Renal pelvis (tissue), 4 donors: ENCODE measurements around the gene CINP. TPM values are rescaled to one million over a fixed set of nuclear protein-coding genes. Genes with fewer than 3 reads are reported as not detected.
"Not testable (repeated sequence)": the region's sequence is repeated elsewhere in the genome, so short reads cannot be mapped to it uniquely, and the experiment has no call there.

ENCODE experiments used
- DNase-seq: peaks from one replicate; pipeline ENCODE4 v3.0.0-alpha.2; 2013
- polyA plus RNA-seq, 3 donors: library from polyadenylated mRNA; unstranded; fragments of 120-200 nt; gene quantifications; one replicate each; pipeline ENCODE4 v1.2.1, GENCODE V29; 2013; ENCODE audit not compliant: insufficient read length in 3 of 3

Gene CINP
- polyA plus RNA-seq, 3 donors = 34.1 to 36.0 (median 34.6) TPM

DNA sequence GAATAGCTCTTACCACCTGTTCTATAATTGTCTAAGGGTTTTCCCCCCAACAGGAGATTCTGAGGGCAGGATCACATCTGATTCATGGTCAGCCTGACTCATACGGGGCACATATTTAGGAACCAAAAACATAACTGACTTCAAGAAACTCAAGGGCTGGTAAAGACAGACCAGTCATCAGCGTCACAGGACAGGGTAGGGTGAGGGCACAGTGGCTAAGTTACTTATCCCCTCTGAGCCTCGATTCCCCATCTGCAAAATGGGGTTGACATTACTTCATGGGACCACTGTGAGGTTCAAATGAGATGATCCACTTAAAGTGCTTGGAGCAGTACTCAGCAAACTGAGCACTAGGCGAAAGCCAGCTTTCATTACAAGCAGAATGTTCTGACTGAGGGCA is 606 bp downstream of the CINP start:
- peak; percentile 7 for DNase-seq

DNA sequence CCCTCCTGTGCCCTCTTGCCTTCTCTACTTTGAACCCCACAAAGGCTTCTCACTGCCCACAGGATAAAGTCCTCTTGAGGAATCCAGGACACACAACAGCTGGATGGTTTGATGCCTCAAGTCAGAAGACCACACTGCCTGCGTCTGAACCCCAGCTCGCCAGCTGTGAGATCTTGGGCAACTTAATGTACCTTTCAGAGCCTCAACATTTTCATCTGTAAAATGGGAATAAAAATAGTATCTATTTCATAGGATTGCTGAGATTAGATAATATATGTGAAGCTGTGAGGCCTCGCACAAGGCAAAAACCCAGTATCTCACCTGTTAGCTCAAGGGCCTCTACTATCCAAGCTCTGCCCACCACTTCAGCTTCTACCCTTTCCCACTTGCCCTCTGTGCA is 2.3 kb downstream of the CINP start:
- DNase-seq = no peak

DNA sequence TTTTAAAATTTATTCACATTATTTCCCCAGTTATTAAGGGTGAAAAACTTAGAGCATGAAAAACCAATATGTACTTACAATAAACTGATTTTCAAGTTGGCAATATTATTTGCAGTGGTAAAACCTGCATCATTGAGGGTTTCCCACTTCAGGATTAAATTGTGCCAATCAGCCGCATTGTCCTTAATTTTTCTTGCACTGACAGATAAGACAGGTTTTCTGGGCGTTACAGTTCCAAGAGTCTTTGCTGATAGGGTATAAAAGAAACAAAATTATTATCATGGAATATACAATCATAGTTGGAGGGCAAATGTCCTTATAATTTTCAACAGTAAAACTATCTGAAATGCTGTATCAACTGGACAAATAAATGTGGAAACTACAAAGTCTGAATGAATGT is 3.3 kb downstream of the CINP start:
- no peak for DNase-seq

DNA sequence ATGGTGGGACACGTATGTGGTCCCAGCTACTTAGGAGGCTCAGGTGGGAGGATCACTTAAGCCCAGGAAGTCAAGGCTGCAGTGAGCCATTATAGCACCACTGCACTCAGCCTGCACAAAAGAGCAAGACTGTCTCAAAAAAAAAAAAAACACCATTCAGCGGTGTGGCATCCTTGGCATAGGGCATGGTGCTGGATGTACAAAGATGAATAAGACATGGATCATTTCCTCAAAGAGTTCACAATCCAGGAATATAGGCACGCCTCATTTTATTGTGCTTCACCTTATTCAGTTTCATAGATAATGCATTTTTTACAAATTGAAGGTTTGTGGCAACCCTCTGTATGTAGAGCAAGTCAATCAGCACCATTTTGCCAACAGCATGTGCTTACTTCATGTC is 6.4 kb downstream of the CINP start:
- DNase-seq = no peak

DNA sequence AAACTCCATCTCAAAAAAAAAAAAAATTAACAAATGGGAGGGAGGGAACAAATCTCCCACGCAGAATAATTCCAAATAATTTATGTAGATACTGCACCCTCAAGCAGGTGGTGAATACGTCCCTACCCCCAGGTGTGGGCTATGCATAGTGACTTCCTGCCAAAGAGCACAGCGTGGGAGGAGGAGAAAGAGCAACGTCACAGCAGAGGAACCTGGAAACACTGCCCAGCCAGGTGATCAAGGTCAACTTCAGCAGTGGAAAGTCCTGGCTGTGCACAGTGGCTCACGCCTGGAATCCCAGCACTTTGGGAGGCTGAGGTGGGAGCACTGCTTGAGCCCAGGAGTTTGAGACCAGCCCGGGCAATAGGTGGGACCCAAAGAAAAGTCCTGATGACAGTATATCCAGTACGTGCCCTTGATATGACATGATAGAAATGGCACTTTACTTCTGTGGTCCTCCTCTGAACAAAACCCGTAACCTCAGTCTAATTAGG is 9.5 kb downstream of the CINP start:
- no peak for DNase-seq

DNA sequence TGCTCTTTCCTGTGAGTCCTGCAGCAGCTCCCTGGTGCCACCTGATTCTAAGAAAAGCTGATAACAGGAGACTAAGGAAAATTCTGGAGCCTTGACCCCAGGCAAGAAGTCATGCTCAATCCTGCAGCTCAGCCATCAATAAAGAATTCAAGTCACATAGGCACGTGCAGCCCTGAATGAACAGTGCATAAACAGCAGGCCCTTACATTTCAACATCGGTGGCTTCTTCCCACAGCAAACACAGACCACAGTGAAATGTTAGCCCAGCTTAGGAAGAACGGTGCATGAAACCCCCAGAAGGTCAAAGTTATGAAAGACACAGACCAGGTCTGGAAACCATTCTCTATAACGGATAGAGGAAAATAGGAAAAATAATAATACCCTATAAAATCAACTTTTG is 10.5 kb downstream of the CINP start:
- no peak for DNase-seq

DNA sequence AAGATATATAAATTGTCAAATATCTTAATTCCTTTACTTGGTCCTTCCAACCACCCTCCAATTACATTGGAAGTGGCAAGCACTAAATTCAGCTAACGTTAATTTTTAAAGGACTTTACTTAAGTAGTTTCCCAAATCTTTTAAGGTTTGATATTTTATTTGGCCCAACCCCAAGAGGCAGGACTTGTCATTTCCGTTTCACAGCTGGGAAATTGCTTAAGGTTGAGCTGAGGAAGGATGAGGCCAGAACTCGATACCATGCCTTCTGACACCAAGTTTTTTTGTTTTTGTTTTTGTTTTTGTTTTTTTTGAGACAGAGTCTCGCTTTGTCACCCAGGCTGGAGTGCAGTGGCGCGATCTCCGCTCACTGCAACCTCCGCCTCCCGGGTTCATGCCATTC is 11.1 kb downstream of the CINP start:
- peak; percentile 9 for DNase-seq

DNA sequence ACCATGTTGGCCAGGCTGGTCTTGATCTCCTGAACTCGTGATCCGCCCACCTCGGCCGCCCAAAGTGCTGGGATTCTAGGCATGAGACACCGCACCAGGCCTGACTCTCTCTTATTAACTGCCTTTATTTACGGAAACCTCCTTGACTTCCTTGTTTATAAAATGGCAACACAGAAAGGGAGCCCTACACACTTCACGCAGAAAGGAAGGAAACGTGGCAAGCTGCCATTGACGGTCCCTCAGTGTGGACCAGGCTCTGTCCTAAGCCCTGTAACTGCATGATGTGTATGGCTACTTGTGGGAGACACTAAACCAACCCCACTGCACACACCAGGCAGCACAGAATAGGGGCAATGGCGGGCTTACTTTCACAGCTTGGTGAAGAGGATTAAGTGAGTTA is 11.7 kb downstream of the CINP start:
- DNase-seq = no peak

DNA sequence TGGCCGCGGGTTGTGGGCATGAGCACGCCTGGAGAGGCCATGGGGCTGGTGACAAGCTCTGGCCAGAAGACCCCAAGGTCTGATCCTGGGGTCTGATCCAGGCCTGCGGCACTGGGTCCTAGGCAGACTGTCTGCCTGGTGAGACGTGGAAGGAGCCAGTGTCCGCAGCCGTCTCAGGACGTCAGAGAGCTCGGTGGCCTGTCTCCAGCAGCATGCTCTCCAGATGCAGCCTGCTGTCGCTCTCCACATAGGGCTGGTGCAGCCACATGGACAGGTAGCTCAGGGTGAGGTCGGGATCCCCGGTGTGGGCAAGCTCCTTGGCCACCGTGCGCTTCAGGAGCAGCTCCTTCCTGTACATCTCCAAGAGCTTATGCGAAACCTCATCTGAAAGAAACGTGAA is 14.3 kb downstream of the CINP start:
- no peak for DNase-seq

DNA sequence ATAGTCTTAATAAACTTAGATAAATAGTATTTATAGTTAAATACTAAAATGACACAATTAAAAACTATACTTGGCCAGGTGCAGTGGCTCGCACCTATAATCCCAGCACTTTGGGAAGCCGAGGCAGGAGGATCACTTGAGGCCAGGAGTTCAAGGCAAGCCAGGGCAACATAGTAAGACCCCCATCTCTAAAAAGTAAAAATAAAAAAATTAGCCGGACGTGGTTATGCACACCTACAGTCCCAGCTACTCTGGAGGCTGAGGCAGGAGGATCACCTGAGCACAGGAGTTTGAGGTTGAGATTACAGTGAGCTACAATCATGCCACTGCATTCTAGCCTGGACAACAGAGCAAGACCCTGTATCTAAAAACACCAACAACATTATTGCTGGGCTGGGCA is 16.0 kb downstream of the CINP start:
- no peak for DNase-seq

DNA sequence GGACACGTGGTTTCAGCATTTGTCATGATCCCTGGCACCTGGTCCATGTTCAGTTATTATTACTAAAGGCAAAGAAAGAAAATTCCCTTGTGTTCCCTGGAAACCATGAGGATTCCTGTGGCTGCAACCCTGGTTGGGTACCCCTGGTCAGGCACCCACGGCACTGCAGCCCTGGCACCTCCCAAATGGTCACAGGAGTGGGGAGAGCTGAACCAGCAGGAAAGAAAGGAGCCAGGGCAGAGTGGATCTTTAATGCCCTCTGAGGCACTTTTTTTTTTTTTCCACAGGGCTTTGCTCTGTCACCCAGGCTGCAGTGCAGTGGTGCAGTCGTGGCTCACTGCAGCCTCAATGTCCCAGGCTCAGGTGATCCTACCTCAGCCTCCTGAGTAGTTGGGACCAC is 17.5 kb downstream of the CINP start:
- no peak for DNase-seq

DNA sequence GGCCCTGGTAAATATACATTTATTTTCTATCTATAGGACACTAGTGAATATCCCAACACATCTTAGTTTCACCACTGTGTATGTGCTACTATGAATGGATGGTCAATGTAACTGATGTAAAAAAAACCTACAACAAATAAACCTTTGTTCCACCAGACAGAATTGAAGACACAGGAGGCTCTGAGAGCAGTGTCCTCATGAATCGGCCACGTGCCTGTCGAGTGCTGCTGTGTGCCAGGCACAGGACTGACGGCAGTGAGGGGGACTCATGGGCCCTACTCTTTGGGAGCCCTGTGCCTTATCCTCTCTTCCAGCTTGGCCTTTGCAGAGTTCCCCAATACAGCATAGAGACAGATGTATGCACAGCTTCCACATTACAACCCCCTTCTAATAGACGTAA is 18.2 kb downstream of the CINP start:
- no peak for DNase-seq

DNA sequence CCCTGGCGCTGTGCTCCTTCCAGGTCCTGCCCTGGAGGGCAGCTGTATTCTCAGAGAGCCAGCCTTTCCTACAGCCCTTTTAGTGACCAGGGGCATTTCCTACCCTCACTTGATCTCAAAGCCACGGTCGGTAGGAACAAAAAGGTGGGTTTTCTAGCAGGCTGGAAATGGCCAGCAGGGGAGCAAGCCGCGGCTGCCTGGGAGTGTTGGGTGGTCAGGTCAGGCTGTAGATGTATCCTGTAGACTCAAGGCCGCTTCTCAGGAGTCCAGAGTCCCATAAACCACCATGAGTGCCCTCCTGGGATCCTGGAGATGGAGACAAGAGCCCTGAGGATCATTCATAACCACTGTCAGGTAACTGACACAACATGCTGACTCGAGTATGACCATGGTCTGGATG is 18.6 kb downstream of the CINP start:
- no peak for DNase-seq

DNA sequence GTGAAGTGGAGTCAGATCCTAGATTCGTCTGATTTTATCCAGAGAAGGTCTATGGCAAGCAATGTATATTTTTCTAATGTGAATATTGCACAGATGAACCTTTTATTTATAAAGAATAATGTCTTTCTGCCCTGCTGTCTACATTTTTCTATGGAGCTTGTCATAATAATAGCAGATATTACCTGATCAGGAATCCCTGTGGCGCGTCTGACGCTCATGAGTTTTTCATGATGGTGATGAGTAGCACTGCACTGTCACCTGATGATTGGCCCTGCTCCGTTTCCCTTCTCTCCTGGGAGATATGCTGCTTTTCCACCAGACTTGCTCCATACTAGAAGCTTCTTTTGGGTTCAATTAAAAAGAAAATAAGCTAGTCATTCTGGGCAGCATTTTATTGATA is 20.5 kb downstream of the CINP start:
- DNase-seq = no peak

DNA sequence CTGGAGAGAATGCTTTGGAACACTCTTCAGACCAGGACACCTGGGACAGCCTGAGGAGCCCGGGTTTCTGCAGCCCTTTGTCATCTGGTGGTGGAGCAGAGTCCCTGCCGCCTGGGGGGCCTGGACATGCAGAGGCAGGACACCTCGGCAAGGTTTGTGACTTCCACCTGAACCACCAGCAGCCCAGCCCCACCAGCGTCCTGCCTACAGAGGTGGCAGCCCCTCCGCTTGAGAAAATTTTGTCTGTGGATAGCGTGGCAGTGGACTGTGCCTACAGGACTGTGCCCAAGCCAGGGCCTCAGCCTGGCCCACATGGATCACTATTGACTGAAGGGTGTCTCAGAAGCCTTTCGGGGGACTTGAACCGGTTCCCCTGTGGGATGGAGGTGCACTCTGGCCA is 21.1 kb downstream of the CINP start:
- no peak for DNase-seq

DNA sequence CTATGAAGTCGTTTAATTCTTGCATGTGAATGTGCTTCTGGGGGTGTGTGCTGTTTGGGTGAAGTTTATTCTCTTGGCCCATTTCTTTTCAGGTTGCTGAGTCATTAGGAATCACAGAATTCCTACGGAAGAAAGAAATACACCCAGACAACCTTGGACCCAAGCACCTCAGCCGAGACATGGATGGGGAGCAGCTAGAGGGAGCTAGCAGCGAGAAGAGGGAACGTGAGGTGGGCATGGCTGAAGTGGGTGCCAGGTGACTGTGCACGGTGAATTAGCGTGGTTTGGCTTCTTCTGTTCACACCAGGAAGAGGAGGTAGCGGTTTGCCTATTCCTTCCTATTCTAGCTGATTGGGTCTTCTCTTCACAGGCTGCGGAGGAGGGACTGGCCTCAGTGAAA is 24.0 kb downstream of the CINP start:
- DNase-seq = no peak

DNA sequence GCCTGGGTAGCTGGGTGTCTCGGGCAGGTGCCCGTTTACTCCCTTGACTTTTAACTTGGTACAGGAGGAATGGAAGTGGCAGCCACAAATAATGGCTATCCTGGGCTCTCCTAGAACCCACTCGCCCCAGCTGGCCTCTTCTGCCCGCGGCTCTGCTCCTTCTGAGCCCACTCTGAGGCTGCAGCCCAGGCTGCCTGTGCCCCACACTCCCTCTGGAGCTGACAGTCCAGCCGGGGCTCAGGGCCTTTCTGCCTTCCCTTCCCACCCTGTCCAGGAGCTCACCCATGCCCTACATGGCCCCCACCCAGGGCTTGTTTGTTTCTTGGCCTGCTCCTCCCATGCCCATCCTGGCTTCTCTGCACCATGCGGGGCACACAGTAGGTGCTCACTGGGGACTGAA is 27.5 kb downstream of the CINP start:
- no peak for DNase-seq

DNA sequence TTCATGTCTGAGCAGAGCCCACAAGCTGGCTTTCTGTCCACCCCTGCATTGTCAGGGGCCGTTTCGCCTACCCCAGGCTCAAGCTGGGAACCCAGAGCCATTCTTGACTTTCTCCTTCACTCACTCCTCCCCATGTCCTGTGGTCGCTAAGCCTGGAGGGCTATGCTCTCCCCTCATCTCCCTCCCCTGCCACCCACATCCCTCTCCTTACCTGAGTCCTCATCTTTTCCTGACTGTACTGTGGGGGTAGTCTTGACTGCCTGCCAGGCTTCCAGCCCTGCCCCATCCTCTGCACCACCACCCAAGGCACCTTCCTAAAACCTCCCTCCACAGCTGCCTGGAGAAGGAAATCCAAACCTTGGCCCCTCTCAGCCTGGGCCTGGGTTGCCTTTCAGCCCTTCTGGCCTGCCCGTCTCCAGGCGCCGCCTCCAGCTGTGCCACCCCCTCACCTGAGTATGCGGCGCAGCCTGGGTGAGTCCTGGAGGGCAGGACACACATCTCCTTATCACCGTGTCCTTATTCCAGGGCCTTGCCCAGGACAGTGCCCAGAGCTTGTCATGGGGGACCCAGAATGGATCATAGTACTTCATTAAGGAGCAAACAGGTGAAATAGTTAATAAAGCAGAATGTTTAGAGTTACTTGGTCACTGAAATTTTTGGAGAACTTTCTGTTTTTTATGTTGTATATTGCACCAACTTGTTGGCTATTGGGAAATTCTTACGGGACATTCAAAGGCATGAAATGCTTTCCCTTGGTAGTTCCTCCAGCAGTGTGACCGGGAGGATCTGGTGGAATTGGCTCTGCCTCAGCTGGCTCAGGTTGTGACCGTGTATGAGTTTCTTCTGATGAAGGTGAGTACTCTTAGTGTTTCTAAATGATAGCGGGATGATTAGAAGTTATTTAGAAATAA is 28.6 kb downstream of the CINP start:
- DNase-seq = no peak

DNA sequence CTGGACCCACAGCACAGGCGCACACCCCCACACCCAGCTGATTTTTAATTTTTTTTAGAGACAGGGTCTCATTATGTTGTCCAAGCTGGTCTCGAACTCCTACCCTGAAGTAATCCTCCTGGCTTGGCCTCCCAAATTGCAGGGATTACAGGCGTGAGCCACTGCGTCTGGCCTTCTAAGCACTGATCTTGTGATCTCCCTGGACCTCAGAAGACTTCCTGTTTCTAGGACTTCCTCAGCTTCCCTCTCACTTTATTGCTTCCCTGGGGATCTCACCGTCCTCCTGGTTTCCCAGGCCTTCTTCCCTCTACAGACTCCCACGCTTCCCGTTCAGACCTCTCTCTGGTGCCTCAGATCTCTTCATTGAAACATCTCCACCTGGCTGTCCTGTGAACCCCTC is 29.3 kb downstream of the CINP start:
- DNase-seq = no peak

DNA sequence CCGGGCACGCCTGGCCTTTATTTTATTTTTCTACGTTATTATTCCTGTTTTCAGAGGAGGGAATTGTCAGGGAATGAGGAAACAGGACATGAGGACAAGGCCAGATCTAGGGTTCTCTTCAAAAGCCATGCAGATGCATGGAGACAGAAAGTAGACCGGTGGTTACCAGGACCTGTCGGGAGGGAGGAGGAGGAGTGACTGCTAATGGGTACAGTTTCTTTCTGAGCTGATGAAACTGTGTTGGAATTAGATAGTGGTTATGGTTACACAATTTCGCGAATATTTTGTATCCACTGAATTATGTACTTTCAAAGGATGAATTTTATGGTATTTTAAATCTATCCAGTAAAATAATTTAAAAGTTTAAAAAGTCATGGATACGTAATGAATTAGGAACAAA is 31.9 kb downstream of the CINP start:
- no peak for DNase-seq

DNA sequence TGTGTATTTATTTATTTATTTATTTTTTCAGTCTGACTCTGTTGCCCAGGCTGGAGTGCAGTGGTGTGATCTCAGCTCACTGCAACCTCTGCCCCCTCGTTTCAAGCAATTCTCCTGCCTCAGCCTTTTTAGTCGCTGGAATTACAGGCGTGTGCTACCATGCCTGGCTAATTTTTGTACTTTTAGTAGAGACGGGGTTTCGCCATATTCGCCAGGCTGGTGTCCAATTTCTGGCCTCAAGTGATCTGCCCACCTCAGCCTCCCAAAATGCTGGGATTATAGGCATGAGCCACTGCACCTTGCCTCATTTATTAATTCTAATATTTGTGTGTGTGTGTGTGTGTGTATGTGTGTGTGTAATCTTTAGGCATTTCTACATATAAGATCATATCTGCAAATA is 33.3 kb downstream of the CINP start:
- not testable (repeated sequence) for DNase-seq

DNA sequence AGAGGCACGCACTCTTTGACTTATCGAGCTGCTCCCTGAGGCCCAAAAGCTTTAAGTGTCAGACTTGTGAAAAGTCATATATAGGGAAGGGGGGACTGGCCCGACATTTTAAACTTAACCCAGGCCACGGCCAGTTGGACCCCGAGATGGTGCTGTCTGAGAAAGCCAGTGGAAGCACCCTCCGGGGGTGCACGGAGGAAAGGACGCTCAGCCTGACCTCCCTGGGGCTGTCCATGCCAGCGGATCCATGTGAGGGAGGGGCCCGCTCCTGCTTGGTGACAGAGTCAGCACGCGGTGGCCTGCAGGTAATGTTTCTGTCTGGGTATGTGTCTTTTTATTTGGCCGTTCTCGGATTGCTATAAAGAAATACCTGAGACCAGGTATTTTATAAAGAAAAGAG is 36.1 kb downstream of the CINP start:
- no peak for DNase-seq

DNA sequence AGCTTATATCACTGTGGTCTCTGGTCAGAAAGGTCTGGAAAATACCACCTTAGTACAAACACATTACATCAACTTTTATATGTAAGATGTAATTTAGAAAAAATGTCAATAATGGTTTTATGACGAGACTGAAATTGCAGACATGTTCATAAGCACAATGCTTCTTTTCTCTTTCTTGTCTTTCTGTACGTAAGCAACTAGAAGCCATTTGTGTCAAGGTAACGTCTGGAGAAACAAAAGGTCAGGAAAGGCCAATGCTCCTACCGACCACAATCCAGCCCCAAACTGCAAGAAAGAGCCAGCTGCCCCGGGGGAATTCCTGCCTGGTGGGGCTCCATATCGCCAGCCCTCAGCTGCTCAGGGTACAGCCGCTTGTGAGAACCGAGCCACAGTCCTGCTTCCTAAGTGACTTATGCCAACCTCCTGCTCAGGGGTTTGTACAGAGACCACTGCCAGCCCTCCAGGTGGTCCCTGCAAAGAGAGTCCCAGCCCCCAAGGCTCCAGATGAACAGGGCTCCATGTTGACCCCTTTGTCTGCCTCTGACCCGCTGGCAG is 36.8 kb downstream of the CINP start:
- no peak for DNase-seq

DNA sequence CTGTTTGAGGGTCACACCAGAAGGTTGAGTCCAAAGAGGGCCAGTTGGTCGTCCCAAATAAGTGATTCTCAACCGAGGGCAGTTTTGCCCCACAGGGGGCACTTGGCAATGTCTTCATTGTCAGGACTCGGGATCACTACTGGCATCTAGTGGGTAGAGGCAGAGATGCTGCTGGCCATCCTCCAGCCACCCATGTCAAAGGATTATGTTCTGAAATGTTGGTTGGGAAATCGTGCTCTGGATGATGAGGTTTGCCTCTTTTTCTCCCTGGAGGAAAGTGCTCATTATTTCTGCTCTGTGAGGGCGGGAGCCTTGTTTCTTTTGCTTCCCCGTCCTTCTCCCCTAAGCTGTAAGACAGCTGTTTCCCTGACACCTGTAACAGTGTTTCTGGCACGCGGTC is 39.6 kb downstream of the CINP start:
- no peak for DNase-seq
